H1 (cell line): ENCODE results near the gene EIF1B. TPM values are rescaled to one million over a fixed set of nuclear protein-coding genes. Genes with fewer than 3 reads are reported as not detected.

Source experiments
- CTCF ChIA-PET: fragments of 300-600 bp; sonication (Branson Sonifier 250); formaldehyde crosslinking; loops from one replicate; lab custom pipeline; 2021; ENCODE audit not compliant: partially characterized antibody; lab: Charles Lee
- POLR2A ChIA-PET: fragments of 300-600 bp; sonication (Branson Sonifier 250); formaldehyde crosslinking; loops from one replicate; lab custom pipeline; 2021; ENCODE audit warnings: inconsistent platforms; ENCODE audit not compliant: partially characterized antibody; lab: Charles Lee
- DNase-seq, 2 experiments: peaks; one replicate each; pipeline versions ENCODE4 v3.0.0 to v3.0.0-alpha.2; 2010 to 2022; ENCODE audit warnings: low spot score in 2 of 2, low read depth in 1 of 2, mixed read lengths in 1 of 2
- FAIRE-seq: peaks from 2 replicates; lab custom pipeline; 2011; peaks lifted over from hg19 to GRCh38; lab: Jason Lieb, UNC
- H2AFZ ChIP-seq: 2 replicates; pipeline ENCODE4 v1.8.1; 2012; ENCODE audit warnings: low read length, inconsistent platforms
- H2AK5ac ChIP-seq: 2 replicates; pipeline ENCODE4 v1.6.1; 2013; ENCODE audit warnings: low read depth, low read length
- H2BK120ac ChIP-seq: replicated peaks from 2 replicates; pipeline ENCODE3; 2013; ENCODE audit warnings: low read depth, low read length, inconsistent platforms
- H2BK12ac ChIP-seq: 2 replicates; pipeline ENCODE4 v1.6.1; 2013; ENCODE audit warnings: low read depth, low read length
- H2BK15ac ChIP-seq: 2 replicates; pipeline ENCODE4 v1.6.1; 2013; ENCODE audit warnings: low read length
- H2BK20ac ChIP-seq: 2 replicates; pipeline ENCODE4 v1.6.1; 2013; ENCODE audit warnings: low read length
- H2BK5ac ChIP-seq: 2 replicates; pipeline ENCODE4 v1.6.1; 2013; ENCODE audit warnings: low read depth, low read length
- H3K14ac ChIP-seq: 2 replicates; pipeline ENCODE4 v1.6.1; 2013; ENCODE audit warnings: inconsistent platforms; ENCODE audit not compliant: insufficient read length
- H3K18ac ChIP-seq: 2 replicates; pipeline ENCODE4 v1.6.1; 2013; ENCODE audit warnings: low read length; ENCODE audit errors: extremely low read depth
- H3K23ac ChIP-seq: 2 replicates; pipeline ENCODE4 v1.6.1; 2013; ENCODE audit warnings: inconsistent platforms; ENCODE audit not compliant: insufficient read length
- H3K23me2 ChIP-seq: 2 replicates; pipeline ENCODE4 v1.6.1; 2013; ENCODE audit warnings: low read depth, low read length
- H3K27ac ChIP-seq: 2 replicates; pipeline ENCODE4 v1.6.1; 2011; ENCODE audit warnings: low read depth, low read length, inconsistent platforms
- H3K27me3 ChIP-seq, 4 experiments: replicated peaks in 1 of 4; 1 replicate in 1 of 4; 2 replicates in 3 of 4; pipeline versions ENCODE4 v1.6.1 to v1.8.1; 2011 to 2013; ENCODE audit warnings: low read length in 3 of 4, mild to moderate bottlenecking in 3 of 4, inconsistent platforms in 2 of 4, mixed read lengths in 2 of 4, moderate library complexity in 1 of 4; ENCODE audit not compliant: control insufficient read depth in 3 of 4, insufficient read depth in 3 of 4; ENCODE audit errors: extremely low read depth in 1 of 4
- H3K36me3 ChIP-seq, 4 experiments: 2 replicates each; pipeline versions ENCODE4 v1.6.1 to v1.8.1; 2011 to 2013; ENCODE audit warnings: mild to moderate bottlenecking in 4 of 4, low read length in 3 of 4, moderate library complexity in 2 of 4, control low read depth in 1 of 4, inconsistent platforms in 1 of 4; ENCODE audit not compliant: insufficient read depth in 4 of 4, control insufficient read depth in 2 of 4
- H3K4ac ChIP-seq: replicated peaks from 2 replicates; pipeline ENCODE3; 2013; ENCODE audit warnings: low read length, low read depth, mixed read lengths, inconsistent platforms; ENCODE audit not compliant: insufficient read length
- H3K4me1 ChIP-seq, 4 experiments: replicated peaks in 1 of 4; 1 replicate in 1 of 4; 2 replicates in 3 of 4; pipeline versions ENCODE4 v1.6.1 to v1.8.1; 2011 to 2013; ENCODE audit warnings: low read length in 3 of 4, inconsistent platforms in 2 of 4, mixed read lengths in 1 of 4; ENCODE audit not compliant: insufficient read depth in 4 of 4, control insufficient read depth in 3 of 4
- H3K4me2 ChIP-seq, 2 experiments: 2 replicates each; pipeline versions ENCODE4 v1.6.1 to v1.8.1; 2011 to 2013; ENCODE audit warnings: low read depth in 2 of 2, low read length in 2 of 2, control low read depth in 1 of 2, inconsistent platforms in 1 of 2, mild to moderate bottlenecking in 1 of 2; ENCODE audit not compliant: insufficient read depth in 1 of 2
- H3K4me3 ChIP-seq, 4 experiments: fragments of 200-600, 300-600 bp in 1 of 4; sonication (generic), shearing (Covaris generic), sonication (Bioruptor Twin) in 1 of 4; 2 replicates each; pipeline versions ENCODE4 v1.5.1 to v1.8.1; 2011 to 2016; ENCODE audit warnings: low read length in 4 of 4, low read depth in 3 of 4, control low read depth in 2 of 4, inconsistent platforms in 2 of 4, mild to moderate bottlenecking in 2 of 4, mixed read lengths in 1 of 4, moderate library complexity in 1 of 4; ENCODE audit not compliant: insufficient read depth in 2 of 4; ENCODE audit errors: extremely low read depth in 1 of 4
- H3K56ac ChIP-seq: replicated peaks from 2 replicates; pipeline ENCODE3; 2013; ENCODE audit warnings: low read depth, mild to moderate bottlenecking, mixed read lengths, low read length, inconsistent platforms; ENCODE audit not compliant: insufficient read length
- H3K79me1 ChIP-seq: 2 replicates; pipeline ENCODE4 v1.6.1; 2013; ENCODE audit warnings: low read depth, low read length, control low read depth
- H3K79me2 ChIP-seq, 2 experiments: 2 replicates each; pipeline versions ENCODE4 v1.6.1 to v1.8.1; 2012 to 2013; ENCODE audit warnings: low read length in 2 of 2, mild to moderate bottlenecking in 2 of 2, inconsistent platforms in 1 of 2; ENCODE audit not compliant: insufficient read depth in 2 of 2, control insufficient read depth in 1 of 2
- H3K9ac ChIP-seq, 4 experiments: replicated peaks in 1 of 4; 1 replicate in 1 of 4; 2 replicates in 3 of 4; pipeline versions ENCODE4 v1.6.1 to v1.8.1; 2011 to 2013; ENCODE audit warnings: low read depth in 3 of 4, low read length in 3 of 4, control low read depth in 2 of 4, mild to moderate bottlenecking in 2 of 4, moderate library complexity in 2 of 4, inconsistent platforms in 1 of 4; ENCODE audit errors: extremely low read depth in 1 of 4
- H3K9me3 ChIP-seq, 2 experiments: 2 replicates each; pipeline versions ENCODE4 v1.6.1 to v1.8.1; 2012 to 2013; ENCODE audit warnings: mild to moderate bottlenecking in 2 of 2, moderate library complexity in 2 of 2, control low read depth in 1 of 2, inconsistent platforms in 1 of 2, low read depth in 1 of 2, low read length in 1 of 2, mixed read lengths in 1 of 2; ENCODE audit not compliant: insufficient read depth in 2 of 2
- H4K20me1 ChIP-seq, 2 experiments: replicated peaks in 1 of 2; 2 replicates each; pipeline versions ENCODE3 to v1.8.1; 2011 to 2013; ENCODE audit warnings: inconsistent platforms in 2 of 2, low read length in 2 of 2, mild to moderate bottlenecking in 1 of 2; ENCODE audit not compliant: insufficient read depth in 2 of 2, control insufficient read depth in 1 of 2
- H4K5ac ChIP-seq: 2 replicates; pipeline ENCODE4 v1.6.1; 2013; ENCODE audit warnings: low read length, low read depth, mixed read lengths, inconsistent platforms; ENCODE audit not compliant: insufficient read length
- H4K8ac ChIP-seq: 2 replicates; pipeline ENCODE4 v1.8.0; 2013; ENCODE audit warnings: mild to moderate bottlenecking, moderate library complexity, low read length, inconsistent platforms; ENCODE audit not compliant: insufficient read depth; ENCODE audit errors: extremely low read depth
- H4K91ac ChIP-seq: replicated peaks from 2 replicates; pipeline ENCODE3; 2013; ENCODE audit warnings: low read length, mixed read lengths, inconsistent platforms; ENCODE audit not compliant: insufficient read length
- CBX8 ChIP-seq: fragments of 300-800, 300-1000 bp; sonication (generic); IDR thresholded peaks from 2 replicates; pipeline ENCODE4 v1.7.1; 2016; ENCODE audit warnings: low read depth, low read length, borderline replicate concordance
- GABPA ChIP-seq: IDR thresholded peaks from 2 replicates; pipeline ENCODE4 v1.6.1; 2011; ENCODE audit warnings: mild to moderate bottlenecking, low read length, moderate library complexity, borderline replicate concordance; ENCODE audit not compliant: insufficient read depth
- KDM4A ChIP-seq: IDR thresholded peaks from one replicate; pipeline ENCODE4 v1.7.1; 2012; ENCODE audit warnings: low read depth, mild to moderate bottlenecking, moderate library complexity, low read length, inconsistent platforms; ENCODE audit not compliant: severe bottlenecking
- MAFK ChIP-seq: IDR thresholded peaks from 2 replicates; pipeline ENCODE4 v1.6.1; 2012; ENCODE audit warnings: low read depth, mild to moderate bottlenecking, improper control_type of control experiment, low read length
- MAX ChIP-seq: IDR thresholded peaks from 2 replicates; pipeline ENCODE4 v1.6.1; 2012; ENCODE audit warnings: inconsistent platforms
- NRF1 ChIP-seq: IDR thresholded peaks from 2 replicates; pipeline ENCODE4 v1.6.1; 2011; ENCODE audit warnings: mild to moderate bottlenecking, low read depth, low read length, improper control_type of control experiment
- POLR2A ChIP-seq, 2 experiments: IDR thresholded peaks; 1 replicate in 1 of 2; 2 replicates in 1 of 2; pipeline ENCODE4 v1.6.1; 2011; ENCODE audit warnings: low read depth in 2 of 2, low read length in 2 of 2, mild to moderate bottlenecking in 2 of 2; ENCODE audit errors: control extremely low read depth in 1 of 2
- RNF2 ChIP-seq: fragments of 200-900, 300-1000 bp; sonication (generic); IDR thresholded peaks from 2 replicates; pipeline ENCODE4 v1.7.1; 2016; ENCODE audit warnings: borderline replicate concordance, low read depth, mild to moderate bottlenecking, antibody characterized with exemption, low read length; ENCODE audit not compliant: poor library complexity, severe bottlenecking; ENCODE audit errors: missing control alignments
- SP4 ChIP-seq: IDR thresholded peaks from 2 replicates; pipeline ENCODE4 v1.6.1; 2012; ENCODE audit warnings: low read length, inconsistent platforms
- WGBS, 2 experiments: shearing (Covaris generic) in 1 of 2; methylation state at CpG; one replicate each; pipeline versions ENCODE4 v1.1.6 to v1.1.7; 2013 to 2015; ENCODE audit warnings: low lambda C conversion rate in 2 of 2, mixed read lengths in 2 of 2, inconsistent platforms in 1 of 2, low coverage in 1 of 2, missing lambda C conversion rate in 1 of 2; ENCODE audit not compliant: insufficient replicate concordance in 2 of 2, insufficient coverage in 1 of 2, insufficient read length in 1 of 2; ENCODE audit errors: extremely low coverage in 1 of 2, missing lambda C conversion rate in 1 of 2; 5-methylcytosine and 5-hydroxymethylcytosine counted together
- polyA plus RNA-seq, 7 experiments: library from polyadenylated mRNA; depleted of rRNA in 3 of 7; stranded (reverse) in 5 of 7; unstranded in 2 of 7; fragments of >200 nt in 5 of 7; fragments of 200-250 nt in 2 of 7; gene quantifications; 1 replicate in 5 of 7; 2 replicates in 1 of 7; 4 replicates in 1 of 7; pipeline versions ENCODE4 v1.2.1 to v1.2.3, GENCODE V29; 2011 to 2013; ENCODE audit warnings: missing spikeins in 2 of 7, mixed read lengths in 2 of 7
- total RNA-seq: library from RNA; stranded (reverse); fragmentation: NEBNext Ultra II Directional; extraction: Animal tissue kit (Norgen Biotek cat#: 25700); gene quantifications from 2 replicates; pipeline ENCODE4 v1.2.1, GENCODE V29; 2021

Gene EIF1B
- total and polyA plus RNA-seq, 2 of the 8 experiments (the other 6 are each of a cell fraction or from before 2014, with no cell fraction given) = 42.4 to 115 TPM

DNA sequence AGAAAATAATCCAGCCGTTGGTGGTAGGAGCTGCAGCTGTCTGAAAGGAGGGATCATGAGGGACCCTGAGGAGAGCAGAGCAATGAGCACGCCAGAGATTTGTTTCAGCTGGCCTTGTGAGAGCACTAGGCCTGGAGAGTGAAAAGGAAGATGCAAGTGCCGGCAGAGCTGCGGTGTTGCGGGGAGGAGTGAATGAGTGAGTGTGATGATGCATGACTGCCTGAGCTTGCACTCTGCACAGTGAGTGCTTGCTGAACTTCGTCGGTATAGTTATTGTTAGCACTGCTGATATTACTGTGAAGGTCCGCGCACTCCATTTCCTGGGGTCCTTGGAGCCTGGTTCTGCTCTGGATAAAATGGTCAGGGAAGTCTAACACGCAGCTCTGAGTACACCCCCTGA, 23.2 kb downstream of the EIF1B start:
- no peaks in the 10 kb centered on the region for H3K79me1 ChIP-seq
- H3K9ac ChIP-seq = no peak overlapping the region
- H3K4me1 ChIP-seq = peaks cover 0 to 16% (median 5%) of the 10 kb centered on the region in 4 experiments; a peak in 6 of 7 replicates
- no peak overlapping the region for H2AK5ac ChIP-seq
- no peak overlapping the region for H3K56ac ChIP-seq
- H4K8ac ChIP-seq = no peak overlapping the region
- H3K23ac ChIP-seq = no peak overlapping the region
- no peak overlapping the region for H2BK12ac ChIP-seq
- H3K4me2 ChIP-seq = no peak overlapping the region
- H3K27me3 ChIP-seq = no peaks in the 10 kb centered on the region
- H2BK120ac ChIP-seq = no peak overlapping the region
- no peak overlapping the region for H4K5ac ChIP-seq
- 0 out of 2 replicates have a peak overlapping the region, but pooled peaks have one; percentile 30 for H2AFZ ChIP-seq
- POLR2A ChIA-PET = interaction anchor here (1.0 kb wide), 1 partner anchor 11 kb away, joined by 3 read pairs; no protein-coding TSS in a partner anchor
- H3K79me2 ChIP-seq = no peaks in the 10 kb centered on the region
- H3K18ac ChIP-seq = no peak overlapping the region
- H3K4ac ChIP-seq = no peak overlapping the region
- no peak overlapping the region for H3K14ac ChIP-seq
- H4K91ac ChIP-seq = no peak overlapping the region
- H3K36me3 ChIP-seq = no peaks in the 10 kb centered on the region
- no peak overlapping the region for H3K27ac ChIP-seq
- WGBS, 2 experiments = 87% methylated on average over 10 of the region's 10 CpGs; no CpG with 5 or more reads in 1 of the 2 experiments
- no peak for DNase-seq
- no peaks in the 10 kb centered on the region for H4K20me1 ChIP-seq
- no peak for FAIRE-seq
- no peak overlapping the region for H2BK20ac ChIP-seq
- H3K9me3 ChIP-seq = no peaks in the 10 kb centered on the region
- CTCF ChIA-PET = interaction anchor here (1.0 to 1.5 kb wide), 2 partner anchors 9 to 98 kb away, joined by 3 to 4 read pairs; no protein-coding TSS in a partner anchor
- no peaks in the 10 kb centered on the region for H3K23me2 ChIP-seq
- H2BK15ac ChIP-seq = no peak overlapping the region
- H3K4me3 ChIP-seq = no peak overlapping the region
- H2BK5ac ChIP-seq = no peak overlapping the region
- no peak for TF ChIP-seq CBX8
- no peak for TF ChIP-seq MAX
- no peak for TF ChIP-seq MAFK
- TF ChIP-seq SP4 = no peak
- no peak for TF ChIP-seq KDM4A
- no peak for TF ChIP-seq POLR2A (IDR thresholded peaks at IDR 0.05; ENCODE audit: control extremely low read depth in 1 of 2, low read depth in 2 of 2, low read length in 2 of 2)
- no peak for TF ChIP-seq NRF1
- no peak for TF ChIP-seq GABPA
- TF ChIP-seq RNF2 = no peak
